Measurements from ENCODE around the gene ITSN2. TPM values are rescaled to one million over a fixed set of nuclear protein-coding genes. Genes with fewer than 3 reads are reported as not detected.

Gene ITSN2
- polyA plus RNA-seq, 3 donors, result 26.0 to 91.1 (median 40.4) TPM

GRCh38 chr2:24220554-24221291, 139.6 kb downstream of the ITSN2 start:
- Histone ChIP-seq H3K4me2 (replicated peaks; ENCODE audit: extremely low read depth, low read length, poor library complexity, severe bottlenecking) (no peak overlapping the region), H4K20me1 (ENCODE audit: insufficient read depth, low read length) (no peaks in the 10 kb centered on the region), H3K4me3 (replicated peaks in 1 of 3; ENCODE audit: low read depth in 2 of 3, low read length in 3 of 3) (no peak overlapping the region), H3K9me3 (replicated peaks in 1 of 2; ENCODE audit: control insufficient read depth in 1 of 2, insufficient read depth in 1 of 2, low read length in 2 of 2) (no peaks in the 10 kb centered on the region), H3K4me1 (ENCODE audit: control insufficient read depth in 1 of 2, insufficient read depth in 2 of 2, low read length in 2 of 2) (no peaks in the 10 kb centered on the region), H3K79me2 (ENCODE audit: insufficient read depth, low read length) (no peaks in the 10 kb centered on the region), H3K27me3 (ENCODE audit: control insufficient read depth in 2 of 2, insufficient read depth in 2 of 2, low read length in 2 of 2) (no peaks in the 10 kb centered on the region), H2AFZ (ENCODE audit: insufficient read depth, low read depth, low read length, poor library complexity, severe bottlenecking) (no peak overlapping the region), H3K36me3 (replicated peaks in 1 of 2; ENCODE audit: control insufficient read depth in 1 of 2, insufficient read depth in 2 of 2, low read length in 2 of 2) (peaks cover 54 to 80% of the 10 kb centered on the region in 2 donors), H3K27ac (ENCODE audit: low read depth in 1 of 2, low read length in 2 of 2) (no peak overlapping the region), H3K9ac (ENCODE audit: insufficient read depth, low read length, poor library complexity, severe bottlenecking) (no peak overlapping the region)
- DNase-seq, result no peak
- 98% methylated on average over 17 of the region's 20 CpGs for WGBS (ENCODE audit: insufficient coverage)
- Mint-ChIP-seq H3K36me3 (peaks cover 67 to 84% of the 10 kb centered on the region in 2 donors), H3K27ac (no peak overlapping the region), H3K9me3 (peaks cover 0 to 2% (median 0%) of the 10 kb centered on the region in 7 donors), H3K4me3 (no peak overlapping the region), H3K27me3 (ENCODE audit: low read depth in 3 of 3) (no peaks in the 10 kb centered on the region), H3K4me1 (no peaks in the 10 kb centered on the region)
- no peak for TF ChIP-seq CTCF (IDR thresholded peaks at IDR 0.05)
- intact Hi-C loops (cut with micrococcal nuclease), result no loop called here

GRCh38 chr2:24214880-24215279, 145.5 kb downstream of the ITSN2 start:
- Mint-ChIP-seq H3K27ac (no peak overlapping the region), H3K4me3 (no peak overlapping the region), H3K27me3 (ENCODE audit: low read depth in 3 of 3) (no peaks in the 10 kb centered on the region), H3K9me3 (peaks cover 0 to 2% (median 0%) of the 10 kb centered on the region in 7 donors), H3K36me3 (peaks cover 86 to 95% of the 10 kb centered on the region in 2 donors), H3K4me1 (peaks cover 3% of the 10 kb centered on the region)
- no peaks in the 10 kb centered on the region for H3K9me3 ChIP-seq (replicated peaks in 1 of 2; ENCODE audit: control insufficient read depth in 1 of 2, insufficient read depth in 1 of 2, low read length in 2 of 2)
- H3K27ac ChIP-seq (ENCODE audit: low read depth in 1 of 2, low read length in 2 of 2), result no peak overlapping the region
- intact Hi-C loops (cut with micrococcal nuclease), result no loop called here
- H2AFZ ChIP-seq (ENCODE audit: insufficient read depth, low read depth, low read length, poor library complexity, severe bottlenecking), result no peak overlapping the region
- H3K27me3 ChIP-seq (ENCODE audit: control insufficient read depth in 2 of 2, insufficient read depth in 2 of 2, low read length in 2 of 2), result no peaks in the 10 kb centered on the region
- H3K4me2 ChIP-seq (replicated peaks; ENCODE audit: extremely low read depth, low read length, poor library complexity, severe bottlenecking), result no peak overlapping the region
- no peaks in the 10 kb centered on the region for H4K20me1 ChIP-seq (ENCODE audit: insufficient read depth, low read length)
- WGBS (ENCODE audit: insufficient coverage), result 100% methylated on average over 1 of the region's 3 CpGs
- H3K9ac ChIP-seq (ENCODE audit: insufficient read depth, low read length, poor library complexity, severe bottlenecking), result no peak overlapping the region
- no peak for DNase-seq
- TF ChIP-seq CTCF (IDR thresholded peaks at IDR 0.05), result no peak
- no peaks in the 10 kb centered on the region for H3K4me1 ChIP-seq (ENCODE audit: control insufficient read depth in 1 of 2, insufficient read depth in 2 of 2, low read length in 2 of 2)
- peaks cover 85 to 97% of the 10 kb centered on the region in 2 donors for H3K36me3 ChIP-seq (replicated peaks in 1 of 2; ENCODE audit: control insufficient read depth in 1 of 2, insufficient read depth in 2 of 2, low read length in 2 of 2)
- no peaks in the 10 kb centered on the region for H3K79me2 ChIP-seq (ENCODE audit: insufficient read depth, low read length)
- H3K4me3 ChIP-seq (replicated peaks in 1 of 3; ENCODE audit: low read depth in 2 of 3, low read length in 3 of 3), result no peak overlapping the region
